ENCODE data around the gene TTN.

Gene TTN

DNA sequence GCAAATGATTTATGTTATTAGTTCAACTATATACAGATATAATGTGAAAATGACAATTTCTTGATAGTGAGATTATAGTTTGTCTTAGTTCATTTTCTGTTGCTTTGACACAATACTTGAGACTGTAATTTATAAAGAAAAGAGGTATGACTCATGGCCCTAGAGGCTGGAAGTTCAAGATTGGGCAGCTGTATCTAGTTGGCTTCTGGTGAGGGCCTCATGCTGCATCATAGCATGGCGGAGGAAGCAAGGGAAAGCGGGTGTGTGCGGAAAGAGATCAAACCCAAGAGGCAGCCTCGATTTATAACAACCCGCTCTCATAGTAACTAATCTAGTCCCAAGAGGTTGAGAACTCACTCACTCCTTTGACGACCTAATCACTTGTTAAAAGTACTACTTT, 315.6 kb downstream of the TTN start:
- no peak for DNase-seq (ENCODE audit: low read depth in 2 of 2)

DNA sequence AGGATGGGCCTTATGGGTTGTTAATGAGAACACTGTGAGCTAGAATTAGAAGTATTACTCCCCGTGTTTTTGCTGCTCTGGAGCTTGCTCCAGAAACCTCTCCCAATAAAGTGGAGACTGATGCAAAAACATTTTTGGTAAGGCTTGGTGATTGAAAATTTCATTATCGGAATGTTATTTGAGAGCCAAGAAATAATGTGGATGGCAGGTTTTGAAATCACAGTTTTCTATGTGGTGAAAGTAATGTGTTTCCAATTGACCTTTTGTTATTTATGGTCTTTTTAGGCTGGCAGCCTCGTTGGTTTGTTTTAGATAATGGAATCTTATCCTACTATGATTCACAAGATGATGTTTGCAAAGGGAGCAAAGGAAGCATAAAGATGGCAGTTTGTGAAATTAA, 321.9 kb downstream of the TTN start:
- no peak for DNase-seq (ENCODE audit: low read depth in 2 of 2)

DNA sequence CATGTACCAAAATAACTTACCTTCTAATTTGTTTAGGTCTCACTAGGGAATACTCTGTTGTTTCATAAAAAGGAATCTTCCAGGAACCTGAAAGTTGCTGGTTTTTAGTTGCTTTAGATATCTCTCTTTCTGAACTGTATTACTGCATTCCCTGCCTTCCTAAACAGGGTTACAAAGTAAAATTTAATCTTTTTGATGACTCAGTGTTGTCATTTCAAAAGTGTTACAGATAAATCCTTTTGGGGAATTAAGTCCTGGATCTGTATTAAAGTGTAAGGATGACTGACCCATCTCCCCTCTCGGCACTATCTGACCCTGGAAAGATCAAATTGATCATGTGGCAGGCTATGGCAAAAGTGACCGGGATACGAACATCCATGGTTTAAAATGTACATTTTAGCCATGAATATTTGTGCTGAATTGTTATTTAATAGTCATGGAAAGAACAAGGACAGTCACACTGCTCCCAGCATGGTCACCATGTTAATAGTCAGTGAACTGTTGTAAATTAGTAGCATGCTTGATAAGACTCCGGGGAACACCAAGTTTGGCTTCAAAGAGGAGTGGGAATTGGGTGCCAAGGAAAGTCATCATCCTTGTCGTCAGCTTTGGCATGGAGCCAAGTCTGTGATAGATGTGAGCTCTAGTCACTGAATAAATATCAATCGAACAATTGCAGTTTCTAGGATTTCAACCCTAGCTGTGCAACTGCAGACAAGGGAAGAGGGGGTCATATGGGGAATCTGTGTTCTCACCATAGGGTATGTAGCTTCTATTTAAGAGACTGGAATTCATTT, 322.8 kb downstream of the TTN start:
- DNase-seq (ENCODE audit: low read depth in 2 of 2): no peak

DNA sequence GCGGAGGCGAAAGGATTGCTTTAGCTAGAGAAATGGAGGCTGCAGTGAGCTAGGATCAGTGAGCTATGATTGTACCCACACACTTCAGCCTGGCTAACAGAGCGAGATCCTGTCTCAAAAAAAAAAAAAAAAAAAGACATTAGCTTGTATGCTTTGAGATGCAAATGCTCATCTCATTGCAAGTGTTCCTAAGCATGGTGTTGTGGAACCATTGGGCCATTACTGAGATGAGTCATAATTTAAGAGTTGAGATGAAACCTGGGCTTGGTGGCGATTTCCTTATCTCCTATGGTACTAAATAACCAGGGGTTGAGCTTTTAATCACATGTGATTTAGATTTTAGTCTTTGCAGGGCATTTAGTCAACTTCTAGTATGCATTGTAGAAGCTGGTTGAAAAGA, 324.8 kb downstream of the TTN start:
- DNase-seq (ENCODE audit: low read depth in 2 of 2): no peak

DNA sequence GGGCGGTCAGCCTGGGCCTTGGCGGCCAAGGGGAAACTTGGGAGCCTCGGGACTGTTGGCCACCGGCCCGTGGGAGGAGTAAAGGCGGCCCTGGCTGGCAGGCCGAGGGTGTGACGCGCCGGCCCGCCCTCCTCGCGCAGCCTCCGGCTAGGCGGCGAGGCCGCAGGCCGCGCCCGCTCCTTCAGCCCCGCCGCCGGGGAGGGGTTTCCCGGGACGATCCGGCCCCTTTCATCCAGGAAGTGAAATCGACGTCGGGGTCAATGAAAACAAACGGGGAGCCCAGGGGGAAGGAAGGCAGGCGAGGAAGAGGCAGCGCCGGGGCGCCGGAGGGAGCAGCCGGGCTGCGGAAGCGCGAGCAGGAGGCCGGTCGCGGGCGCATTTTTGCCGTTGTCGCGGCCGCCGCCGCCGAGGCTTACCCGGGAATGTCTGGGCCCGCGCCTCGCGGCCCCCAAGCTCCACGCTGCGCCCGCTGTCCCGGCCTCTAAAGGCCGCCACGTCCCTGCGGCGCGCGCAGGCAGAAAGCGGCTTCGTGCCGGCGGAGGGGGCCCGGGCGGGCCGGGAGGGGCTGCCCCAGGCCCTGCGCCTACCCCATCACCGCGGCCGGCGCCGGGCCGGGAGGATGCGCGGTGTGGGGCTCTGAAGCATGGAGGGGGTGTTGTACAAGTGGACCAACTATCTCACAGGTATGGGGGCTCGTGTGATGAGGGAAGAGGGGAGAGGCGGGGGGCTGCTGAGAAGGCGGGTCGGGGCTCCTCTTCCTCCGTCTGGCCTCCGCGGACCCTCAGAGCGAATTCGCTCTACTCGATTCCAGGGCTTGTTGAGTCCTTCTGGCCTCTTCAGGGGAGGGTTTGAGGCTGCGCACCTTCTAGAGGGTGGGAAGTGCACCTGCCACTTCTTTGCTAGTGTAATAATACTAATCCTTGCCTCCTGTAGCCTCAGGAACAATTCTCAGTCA, 326.7 kb downstream of the TTN start, which contains the start of gene PLEKHA3:
TSS of gene PLEKHA3 (plus strand) at position 231 of the 955 bp plus-strand sequence. CDS start at position 644, 413 bp downstream.
- DNase-seq (ENCODE audit: low read depth in 2 of 2): peak; percentile 84

DNA sequence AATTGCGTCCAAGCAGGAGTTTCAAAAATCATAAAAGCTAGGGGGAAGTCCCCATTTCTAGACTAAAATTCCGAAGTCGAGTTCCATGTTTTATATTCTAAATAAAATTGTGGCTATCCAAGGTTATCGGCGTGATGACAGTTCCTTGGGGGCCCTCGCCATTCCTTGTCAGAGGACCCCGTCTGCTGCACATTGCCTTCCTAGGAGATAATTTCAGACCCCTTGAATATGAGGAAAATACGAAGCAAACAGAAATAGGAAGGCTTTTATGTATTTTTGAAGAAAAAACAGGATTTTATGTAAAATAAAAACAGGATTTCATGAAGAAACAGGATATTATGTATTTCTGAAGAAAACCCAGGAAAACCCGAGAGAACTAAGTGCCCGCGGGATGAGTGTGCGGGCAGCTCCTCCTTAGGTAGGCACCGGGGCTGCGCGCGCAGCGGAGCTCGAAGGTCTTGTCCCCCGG, 327.4 kb downstream of the TTN start:
- no peak for DNase-seq (ENCODE audit: low read depth in 2 of 2)

DNA sequence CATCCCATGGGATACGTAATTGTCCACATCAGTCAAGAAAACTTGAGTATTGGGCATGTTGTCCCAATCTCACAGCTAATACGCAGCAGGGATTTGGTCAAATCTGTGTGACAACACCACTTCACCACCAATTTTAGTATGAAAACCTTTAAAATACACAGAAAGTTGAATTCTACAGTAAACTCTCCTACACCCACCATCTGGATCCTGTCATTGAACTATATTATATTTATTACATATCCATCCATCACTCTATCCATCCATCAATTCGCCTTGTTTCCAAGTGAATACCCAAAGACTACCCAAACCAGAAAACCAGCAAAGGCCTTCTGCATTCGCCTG, 328.0 kb downstream of the TTN start:
- no peak for DNase-seq (ENCODE audit: low read depth in 2 of 2)

DNA sequence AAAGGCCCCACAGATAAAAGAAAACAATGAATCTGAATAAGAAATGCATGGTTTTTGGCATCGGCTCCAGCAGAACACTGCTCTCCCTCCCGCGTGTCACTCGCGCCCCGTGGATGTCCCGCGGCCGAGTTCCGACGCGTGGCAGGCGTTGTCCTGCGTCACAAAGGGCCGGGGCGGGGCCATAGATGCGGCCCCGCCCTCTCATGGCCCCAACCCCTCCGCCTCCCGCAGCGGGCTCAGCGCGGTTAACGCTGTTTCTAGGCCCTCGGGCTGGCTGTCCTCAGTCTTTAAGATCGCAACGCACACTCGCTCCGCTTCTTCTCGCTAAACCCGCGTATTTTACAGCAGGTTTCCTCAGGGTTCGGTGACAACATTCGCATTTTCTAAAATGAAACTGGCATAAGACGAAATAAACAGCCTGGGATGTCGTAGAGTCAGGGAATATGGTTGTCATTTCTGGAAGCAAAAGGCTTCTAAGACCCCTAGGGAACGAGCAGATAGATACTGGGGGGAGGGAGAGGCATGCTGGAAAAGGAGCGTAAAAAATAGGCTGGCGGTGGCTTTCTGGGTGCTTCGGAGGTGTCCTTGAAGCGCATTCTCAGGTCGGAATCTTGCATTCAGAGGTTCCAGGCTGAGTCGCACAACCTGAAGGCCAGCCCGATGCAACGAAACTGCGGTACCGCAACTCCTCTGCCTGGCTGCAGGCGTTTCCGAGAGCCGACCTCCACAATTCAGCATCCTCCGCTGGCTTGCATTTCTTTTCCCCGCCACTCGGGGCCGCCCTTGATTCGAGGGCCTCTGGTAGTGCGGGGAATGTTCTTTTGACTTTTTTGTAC, 328.6 kb downstream of the TTN start, which contains the start of gene FKBP7:
TSS of gene FKBP7 (minus strand) at position 162 of the 836 bp plus-strand sequence. CDS start at position 61, 101 bp downstream.
- DNase-seq (ENCODE audit: low read depth in 2 of 2): peak; percentile 53 to 55

DNA sequence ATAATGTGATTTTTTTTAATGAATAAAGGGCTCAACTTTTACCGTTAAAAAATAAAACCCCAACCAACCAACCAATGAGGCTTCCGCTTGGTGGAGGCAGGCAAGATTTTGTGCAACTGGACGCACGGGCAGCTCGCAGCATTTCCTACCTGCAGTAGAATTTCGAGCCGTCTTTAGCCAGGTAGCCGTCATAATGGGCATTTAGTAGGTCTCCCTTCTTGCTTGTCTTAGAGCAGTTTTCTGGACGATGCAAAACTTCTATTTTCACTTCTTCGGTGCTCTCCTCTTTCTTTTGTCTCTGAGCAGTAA, 329.1 kb downstream of the TTN start:
- DNase-seq (ENCODE audit: low read depth in 2 of 2): no peak

DNA sequence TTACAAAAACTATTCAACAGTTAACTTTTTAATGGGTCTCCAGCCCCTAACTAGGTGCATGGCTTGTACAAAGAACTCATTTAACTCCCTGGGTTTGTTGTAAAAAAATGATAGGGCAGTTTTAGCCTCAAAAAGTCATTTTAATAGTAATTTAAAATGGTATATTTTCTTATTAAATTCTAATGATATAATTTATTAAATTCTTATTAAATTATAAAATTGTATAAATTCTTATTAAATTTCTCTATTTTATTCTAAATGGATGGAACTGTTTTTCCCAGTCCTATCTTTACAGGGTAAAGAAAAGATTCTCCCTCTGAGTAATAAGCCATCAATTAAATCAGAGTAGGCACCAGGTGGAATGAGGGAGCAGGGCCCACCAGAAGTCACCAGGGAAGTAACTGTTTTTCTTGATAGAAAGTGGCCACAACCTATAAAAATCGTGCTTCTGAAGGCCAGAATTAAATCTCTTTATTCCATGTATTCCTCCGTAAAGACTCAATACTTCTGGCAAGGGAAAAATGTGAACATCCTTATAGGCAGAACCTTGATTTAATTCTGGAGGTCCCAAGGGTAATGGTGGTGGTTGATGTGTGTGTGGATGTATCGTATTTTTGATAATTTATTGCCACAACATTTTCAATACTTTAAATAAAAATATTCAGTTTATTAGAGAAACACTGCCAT, 329.6 kb downstream of the TTN start:
- no peak for DNase-seq (ENCODE audit: low read depth in 2 of 2)

DNA sequence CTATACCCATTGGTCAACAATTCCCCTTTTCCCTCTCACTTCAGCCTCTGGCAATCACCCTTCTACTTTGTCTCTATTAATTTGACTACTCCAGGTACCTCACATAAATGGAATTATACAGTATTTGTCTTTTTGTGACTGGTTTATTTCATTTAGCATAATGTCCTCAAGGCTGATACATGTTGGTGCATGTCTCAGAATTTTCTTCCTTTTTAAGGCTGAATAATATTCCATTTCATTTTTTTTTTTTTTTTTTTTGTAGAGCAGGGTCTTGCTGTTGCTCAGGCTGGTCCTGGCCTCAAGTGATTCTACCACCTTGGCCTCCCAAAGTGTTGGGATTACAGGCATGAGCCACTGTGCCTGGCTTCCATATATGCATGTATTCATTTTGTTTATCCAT, 330.7 kb downstream of the TTN start:
- no peak for DNase-seq (ENCODE audit: low read depth in 2 of 2)

Measured in fibroblast of skin of left quadriceps (primary cell).